Anterior cingulate cortex (tissue), 58 donors: ENCODE results near the gene TANC1.
"Not testable (repeated sequence)": the region's sequence is repeated elsewhere in the genome, so short reads cannot be mapped to it uniquely, and the experiment has no call there.

Source experiments
- DNase-seq, 58 donors: peaks; one replicate each; lab custom pipeline; 2025; lab: John Stamatoyannopoulos, UW

TANC1 gene

DNA sequence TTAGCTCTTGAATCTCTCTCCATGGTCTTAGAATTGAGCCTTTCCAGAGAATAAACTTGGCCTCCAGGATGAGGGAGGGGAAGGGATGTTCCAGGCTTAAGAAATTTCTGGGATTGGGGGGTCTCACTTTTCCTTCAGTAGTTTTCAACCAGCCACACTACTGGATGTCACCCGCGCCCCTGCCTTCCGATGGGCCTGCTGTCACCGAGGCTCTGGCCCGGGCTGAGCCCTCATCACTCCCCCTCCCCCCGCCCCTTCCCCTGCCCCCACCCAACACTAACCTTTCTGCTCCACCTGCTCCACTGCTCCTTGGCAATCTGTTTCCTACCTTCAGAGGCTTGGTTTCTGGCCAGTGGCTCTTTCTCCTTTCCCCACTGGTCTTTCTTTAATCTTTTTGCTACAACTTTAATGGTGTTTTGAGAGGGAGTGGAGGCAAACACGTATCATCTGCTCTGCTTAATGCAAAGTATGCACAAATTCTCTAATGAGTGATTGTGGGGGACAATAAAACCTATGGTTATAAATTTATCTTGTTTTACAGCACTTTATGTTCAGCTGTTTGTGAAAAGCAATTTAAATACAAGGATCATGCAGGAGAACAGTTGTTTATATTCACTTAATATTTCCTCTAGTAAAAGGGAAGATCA, 162.9 kb downstream of the TANC1 start:
- no peak for DNase-seq

DNA sequence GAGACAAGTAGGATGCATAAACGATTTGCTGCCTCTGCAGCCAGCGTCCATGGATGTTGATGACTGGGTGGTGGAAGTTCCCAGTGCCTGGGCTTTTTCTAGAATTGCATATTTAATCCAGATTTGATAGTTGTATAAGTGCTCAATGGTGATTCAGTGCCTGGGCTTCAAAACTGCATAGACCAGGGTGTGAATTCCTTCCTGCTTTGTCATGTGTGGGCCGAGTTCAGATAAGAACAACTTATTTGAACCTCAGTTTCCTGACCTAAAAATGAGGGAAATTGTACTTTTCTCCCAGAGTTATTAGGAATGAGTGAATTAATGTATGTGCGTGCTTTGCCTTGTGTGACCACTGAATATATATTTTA, 163.5 kb downstream of the TANC1 start:
- no peak for DNase-seq

DNA sequence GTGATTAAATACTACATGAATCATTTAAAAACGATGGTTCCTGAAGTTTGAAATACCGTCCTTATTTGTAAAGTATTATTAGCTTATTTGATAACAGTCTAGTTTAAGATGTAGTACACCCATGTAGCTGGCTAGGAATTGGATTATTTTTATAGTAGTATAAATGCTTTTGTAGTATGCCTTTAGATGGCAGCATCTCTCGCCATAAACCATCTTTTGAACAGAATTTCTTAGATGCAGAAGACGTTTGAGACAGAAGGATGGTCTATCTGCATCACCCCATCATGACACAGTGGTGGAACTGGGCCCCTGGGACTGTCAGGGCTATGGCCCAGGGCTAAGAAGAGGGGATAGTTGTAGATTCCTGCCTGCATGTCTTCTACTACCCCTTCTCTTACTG, 165.4 kb downstream of the TANC1 start:
- DNase-seq: no peak

DNA sequence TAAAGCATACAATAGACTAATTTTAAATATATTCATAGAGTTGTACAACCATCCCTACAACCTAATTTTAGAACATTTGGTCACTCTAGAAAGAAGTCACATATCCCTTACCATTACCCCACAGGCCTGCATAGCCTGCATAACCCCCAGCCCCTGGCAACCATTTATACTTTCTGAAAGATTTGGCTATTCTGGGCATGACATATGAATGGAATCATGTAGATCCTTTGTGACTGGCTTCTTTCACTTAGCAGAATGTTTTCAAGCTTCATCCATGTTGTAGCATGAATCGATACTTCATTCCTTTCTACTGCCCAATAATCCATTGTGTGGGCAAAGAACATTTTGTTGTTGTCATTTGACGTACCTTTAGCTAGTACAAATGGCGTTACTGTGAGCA, 166.5 kb downstream of the TANC1 start:
- no peak for DNase-seq

DNA sequence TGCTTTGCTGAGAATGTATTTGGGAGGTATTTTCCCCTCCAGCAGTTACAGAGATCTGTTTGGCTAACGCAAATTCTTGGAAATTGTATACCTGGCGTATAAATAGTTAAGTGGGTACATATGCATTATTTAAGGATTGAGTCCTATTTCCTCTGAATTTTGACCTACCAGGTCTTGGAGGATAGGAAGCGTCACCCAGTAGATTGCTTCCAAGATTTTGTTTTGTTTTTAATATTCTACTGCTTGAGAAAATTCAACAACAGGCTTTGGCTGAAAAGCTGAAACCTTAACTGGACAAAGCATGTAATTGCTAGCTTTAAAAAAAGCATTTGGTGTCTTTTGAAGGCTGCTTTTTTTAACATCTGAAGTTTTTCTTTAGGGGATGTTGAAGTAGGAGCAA, 168.0 kb downstream of the TANC1 start:
- DNase-seq: no peak

DNA sequence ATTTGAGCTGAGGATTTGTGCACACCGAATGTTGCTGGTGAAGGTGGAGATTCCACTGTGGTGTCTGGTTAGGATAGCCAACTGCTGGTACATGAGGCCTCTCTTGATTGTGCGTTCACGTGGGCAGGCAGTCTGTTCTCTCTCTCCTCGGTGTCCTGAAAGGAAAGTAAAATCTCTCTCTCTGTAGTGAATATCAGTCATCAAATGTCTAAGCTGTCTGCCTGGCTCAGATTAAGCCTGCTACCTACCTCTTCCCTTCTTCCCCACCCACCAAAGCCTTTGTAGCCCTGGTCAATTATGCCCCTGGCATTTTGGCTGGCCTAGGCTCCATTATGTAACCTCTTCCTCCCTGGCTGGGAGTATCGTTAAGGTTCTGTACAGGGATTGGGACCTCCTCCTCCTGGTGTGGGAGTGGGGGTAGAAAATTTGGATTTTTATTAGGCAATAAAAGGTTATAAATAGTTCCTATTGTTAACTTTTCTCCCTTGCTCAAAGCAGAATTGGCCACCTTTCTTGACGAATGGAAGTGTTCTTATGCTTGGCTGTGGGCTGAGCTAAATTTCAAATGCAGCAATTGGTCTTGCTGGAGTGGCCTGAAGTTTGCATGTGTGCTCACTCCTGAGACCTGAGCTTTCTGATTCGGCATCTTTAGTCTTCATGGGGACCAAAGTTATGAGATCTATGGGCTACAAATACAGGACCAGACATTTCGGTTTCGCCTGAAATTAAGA, 169.2 kb downstream of the TANC1 start:
- DNase-seq: no peak

DNA sequence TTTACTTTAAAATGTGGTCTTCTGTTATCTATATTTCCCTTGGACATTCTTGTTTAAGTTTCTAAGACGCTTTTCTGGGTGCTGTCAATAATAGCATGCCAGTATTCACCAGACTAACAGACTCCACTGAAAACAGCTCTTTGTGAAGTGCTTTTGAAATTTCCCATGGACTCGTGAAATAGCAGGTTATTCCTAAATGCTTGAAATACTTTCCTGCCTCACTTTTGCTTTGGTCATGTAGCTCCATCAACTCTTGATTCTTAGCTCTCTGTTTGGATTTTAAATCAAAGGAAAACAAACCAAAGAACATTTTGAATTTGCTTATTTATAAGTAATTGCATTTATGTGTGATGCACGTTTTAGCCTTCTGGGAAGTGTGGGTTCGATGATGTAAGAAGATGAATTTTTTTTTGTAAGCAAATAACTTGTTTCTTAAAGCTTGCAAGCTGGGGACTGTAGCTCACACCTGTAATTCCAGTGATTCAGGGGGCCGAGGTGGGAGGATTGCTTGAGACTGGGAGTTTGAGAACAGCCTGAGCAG, 170.3 kb downstream of the TANC1 start:
- DNase-seq: no peak

DNA sequence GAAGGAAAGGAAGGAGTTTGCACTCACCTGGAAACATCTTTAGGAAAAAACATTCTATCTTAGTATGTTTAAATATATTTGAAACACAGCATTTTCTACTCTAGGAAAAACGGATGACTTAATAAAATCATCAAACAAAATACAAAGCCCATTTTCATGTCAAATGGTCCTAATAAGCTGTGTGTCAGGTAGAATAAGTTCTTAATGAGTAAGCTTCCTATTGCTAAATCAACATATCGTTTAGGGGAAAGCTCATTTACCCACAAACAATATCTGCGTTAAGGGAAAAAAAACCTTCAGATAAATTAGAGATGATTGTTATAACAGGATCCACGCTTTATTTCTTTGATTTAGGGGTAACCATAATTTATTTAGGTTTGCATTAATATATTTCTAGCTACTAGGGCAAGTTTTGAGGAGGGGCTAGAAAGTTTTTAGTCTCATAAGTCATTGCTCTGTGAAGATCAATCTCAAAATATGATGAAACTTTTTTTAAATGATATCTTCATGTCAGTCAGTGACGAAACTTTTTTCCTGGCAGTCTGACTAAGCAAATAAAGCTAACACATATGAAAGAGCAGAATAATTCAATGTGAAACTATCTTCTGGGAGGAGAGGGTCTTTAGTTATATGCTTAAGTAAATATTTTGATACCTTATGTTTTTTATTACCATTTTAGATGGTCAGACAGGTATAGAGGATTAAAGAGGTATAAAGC, 170.9 kb downstream of the TANC1 start:
- DNase-seq: no peak

DNA sequence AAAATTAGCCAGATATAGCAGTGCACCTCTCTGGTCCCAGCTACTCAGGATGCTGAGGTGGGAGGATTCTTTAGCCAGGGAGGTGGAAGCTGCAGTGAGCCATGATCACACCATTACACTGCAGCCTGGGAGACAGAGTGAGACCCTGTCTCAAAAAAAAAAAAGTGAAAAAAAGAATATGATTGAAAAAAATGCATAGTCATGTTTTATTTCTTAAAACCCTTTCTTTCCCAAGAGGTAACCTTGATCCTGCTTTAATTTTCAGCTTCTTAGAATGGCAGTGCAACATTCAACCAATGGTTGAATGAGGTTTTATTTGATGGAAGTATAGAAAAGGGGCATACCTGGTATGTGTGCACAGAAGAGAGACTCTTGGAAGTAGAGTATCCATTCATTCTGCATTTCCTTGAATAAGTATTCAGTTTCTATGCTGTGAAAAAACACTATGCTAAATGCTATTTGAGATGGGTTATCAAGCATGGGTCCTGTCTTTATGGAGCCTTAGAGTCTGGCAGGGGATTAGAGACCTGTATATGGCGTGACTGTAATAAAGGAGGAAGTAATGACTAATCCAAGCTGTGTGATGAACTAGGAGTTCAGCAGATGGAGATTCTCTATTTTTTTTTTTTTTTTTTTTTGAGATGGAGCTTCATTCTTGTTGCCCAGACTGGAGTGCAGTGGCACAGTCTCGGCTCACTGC, 171.8 kb downstream of the TANC1 start:
- DNase-seq: no peak

DNA sequence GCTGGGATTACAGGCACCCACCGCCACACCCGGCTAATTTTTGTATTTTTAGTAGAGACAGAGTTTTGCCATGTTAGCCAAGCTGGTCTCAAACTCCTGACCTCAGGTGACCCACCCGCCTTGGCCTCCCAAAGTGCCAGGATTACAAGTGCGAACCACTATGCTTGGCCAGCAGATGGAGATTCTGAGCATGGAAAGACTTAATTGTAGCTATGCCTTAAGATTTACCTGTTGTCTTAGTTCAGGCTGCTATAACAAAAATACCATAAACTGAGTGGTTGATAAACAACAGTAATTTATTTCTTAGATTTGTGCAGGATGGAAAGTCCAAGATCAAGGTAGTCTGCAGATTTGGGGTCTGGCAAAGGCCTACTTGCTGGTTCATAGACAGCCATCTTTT, 172.4 kb downstream of the TANC1 start:
- DNase-seq: not testable (repeated sequence)

DNA sequence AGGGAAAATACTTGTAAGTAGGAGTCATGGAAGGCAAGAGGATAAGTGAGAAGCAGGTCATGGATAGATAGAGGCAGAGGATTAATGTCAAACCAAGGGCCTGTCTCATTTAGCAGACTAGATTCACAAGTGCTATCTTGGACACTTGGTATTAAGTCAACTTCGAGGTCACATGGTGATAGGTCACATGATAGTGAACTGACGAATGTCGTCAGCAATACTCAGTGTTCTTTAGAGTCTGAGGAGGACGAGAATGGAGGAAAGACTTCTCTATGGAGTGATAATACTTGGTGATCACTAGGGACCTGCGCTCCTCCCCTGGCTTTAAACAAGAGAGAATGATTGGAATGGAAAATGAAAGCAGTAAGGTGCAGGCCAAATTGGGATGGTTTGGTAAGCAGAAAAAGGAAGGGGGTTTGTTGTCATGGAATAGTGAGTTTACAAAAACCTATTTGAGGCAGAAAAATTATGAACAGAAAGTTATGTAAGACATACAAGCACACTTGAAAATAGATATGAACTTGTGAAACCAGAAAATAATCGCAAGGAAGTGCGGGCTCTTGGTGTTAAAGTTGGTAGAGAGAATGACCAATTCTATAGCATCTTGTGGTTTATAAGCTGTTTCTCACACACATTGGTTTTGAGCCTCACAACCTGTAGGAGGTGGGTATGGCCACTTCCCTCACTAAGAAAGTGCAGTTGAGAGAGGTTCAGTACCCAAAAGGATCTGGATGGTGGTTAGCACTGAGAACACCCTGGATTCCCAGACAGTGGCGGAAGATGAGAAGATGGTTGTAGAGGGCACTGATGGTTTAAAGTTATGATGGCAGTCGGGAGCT, 176.6 kb downstream of the TANC1 start:
- DNase-seq: no peak

DNA sequence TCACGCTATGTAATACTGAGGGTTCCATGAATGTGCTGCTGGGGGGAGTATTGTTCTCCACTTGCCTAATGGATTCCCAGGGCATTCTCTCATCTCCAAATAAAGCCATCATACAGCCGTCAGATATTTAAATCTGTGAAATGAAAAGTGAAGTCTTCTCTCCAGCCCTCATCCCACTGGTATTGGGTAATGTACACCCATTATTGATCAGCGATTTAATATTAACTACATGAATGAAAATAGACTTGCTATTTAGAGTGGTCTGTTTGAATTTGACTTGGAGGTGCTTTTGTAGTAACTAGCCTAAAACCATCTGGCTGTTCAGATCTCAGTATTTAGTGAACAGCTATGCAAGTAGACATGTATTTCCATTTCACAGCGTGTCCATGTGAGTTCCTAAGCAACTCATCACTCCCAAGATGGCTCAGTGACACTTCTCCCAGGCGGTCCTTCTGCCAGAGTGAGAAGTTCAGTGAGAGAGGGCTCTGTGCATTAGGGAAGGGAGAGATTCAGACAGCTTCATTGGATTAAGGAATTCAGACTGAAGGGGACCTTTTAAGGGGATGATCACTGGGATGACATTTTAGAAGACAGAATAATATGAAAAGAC, 177.4 kb downstream of the TANC1 start:
- DNase-seq: no peak

DNA sequence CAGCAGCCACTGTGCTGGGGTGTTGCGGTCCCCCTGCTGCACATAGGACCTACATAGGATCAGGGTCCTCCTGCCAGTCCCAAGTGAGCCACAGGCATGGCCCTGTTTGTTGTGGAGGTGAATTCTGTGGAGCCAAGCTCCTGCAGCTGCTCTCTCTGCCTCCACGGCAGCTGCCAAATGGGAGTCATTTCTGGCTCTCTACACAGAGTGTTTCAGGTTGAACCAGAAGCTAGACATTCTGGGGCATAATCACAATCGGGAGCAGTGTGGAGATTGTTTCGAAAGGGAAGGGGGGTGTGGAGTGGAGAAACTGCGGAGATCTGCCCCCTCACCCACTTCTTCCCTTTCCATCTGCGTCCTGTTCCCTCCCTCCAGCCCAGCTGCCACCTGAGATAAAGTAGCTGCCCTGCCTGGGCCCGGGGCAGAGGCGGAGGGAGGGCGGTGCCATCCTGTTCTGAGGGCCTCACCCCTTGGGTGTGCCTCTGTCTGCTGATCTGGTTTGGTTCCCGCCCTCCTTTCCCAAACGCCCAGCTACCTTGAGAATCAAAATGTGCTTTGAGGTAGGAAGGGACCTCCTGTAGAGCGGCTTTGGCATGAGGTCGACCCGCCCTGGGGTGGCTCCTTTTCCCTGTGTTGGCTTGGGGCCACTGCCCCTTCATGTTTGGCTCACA, 178.7 kb downstream of the TANC1 start:
- DNase-seq: peak in 5 of 58 donors; percentile 12 to 23 (median 13)

DNA sequence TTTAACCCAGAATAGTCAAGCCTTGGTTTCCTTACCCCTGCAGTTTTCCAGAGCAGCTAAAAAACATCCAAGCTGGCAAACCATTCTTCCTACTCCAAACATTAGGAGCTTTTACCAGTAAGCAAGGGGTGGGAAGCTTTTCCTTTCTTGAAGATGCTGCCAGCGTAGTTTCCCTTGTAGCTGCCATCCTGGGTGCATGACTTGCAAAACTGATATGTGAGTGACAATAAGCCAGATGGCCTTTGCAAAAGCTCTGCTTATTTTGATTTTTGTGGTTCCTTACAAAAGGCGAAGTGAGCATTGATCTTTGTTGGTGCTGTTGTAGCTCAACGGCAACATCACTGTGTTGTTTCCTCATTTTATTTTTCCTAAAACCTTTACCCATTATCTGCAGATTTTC, 179.2 kb downstream of the TANC1 start:
- DNase-seq: no peak

DNA sequence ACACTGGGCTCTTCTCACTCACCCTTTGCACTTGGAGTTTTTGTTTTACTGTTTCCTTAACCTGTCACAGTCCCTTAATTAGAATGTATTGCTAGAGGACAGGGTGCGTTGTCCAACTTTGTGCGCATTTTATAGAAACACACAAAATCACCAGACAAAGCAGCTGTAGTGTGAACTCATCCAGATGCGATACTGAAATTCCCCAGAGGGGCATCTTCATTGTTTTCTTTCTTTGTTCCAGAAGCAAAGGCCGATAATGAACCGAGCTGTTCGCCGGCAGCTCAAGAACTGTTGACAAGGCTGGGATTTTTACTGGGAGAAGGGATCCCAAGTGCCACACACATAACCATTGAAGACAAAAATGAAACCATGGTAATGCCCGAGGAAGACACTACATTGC, 180.5 kb downstream of the TANC1 start:
- DNase-seq: no peak

DNA sequence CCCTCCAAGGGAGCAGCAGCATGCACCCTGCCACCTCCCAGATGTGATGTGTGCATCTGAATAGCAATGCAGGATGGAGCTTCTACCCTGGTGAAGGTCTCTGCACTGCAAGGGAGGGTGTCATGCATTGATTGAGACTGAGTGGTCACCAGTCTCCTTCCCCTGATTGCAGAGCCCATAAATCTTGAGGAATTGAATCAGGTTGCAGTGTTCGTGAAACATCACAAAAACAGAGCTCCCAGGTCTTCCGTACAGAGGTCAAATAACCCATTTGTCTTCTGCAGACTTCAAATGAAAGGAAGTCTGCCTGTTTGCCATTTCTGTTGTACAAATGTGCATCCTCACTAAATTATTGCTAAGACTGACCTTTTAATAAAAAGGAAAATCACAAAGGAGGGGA, 181.3 kb downstream of the TANC1 start:
- DNase-seq: no peak

DNA sequence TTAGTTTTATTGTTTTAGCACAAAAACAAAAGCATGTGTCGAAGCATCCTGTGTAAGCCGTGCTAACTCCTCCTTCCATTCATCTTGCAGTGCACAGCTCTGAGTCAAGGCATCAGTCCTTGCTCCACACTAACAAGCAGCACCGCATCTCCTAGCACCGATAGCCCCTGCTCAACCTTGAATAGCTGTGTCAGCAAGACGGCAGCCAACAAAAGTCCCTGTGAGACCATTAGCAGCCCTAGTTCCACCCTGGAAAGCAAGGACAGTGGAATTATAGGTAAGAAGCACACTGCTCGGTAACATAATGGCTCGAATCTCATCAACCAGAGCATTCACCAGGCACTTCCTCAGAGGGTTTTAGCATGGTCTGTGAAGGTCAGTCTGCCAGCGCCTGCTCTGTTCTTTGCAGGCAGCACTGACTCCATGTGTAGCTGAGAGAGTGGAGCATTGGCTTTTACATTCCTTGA, 181.9 kb downstream of the TANC1 start:
- DNase-seq: no peak

DNA sequence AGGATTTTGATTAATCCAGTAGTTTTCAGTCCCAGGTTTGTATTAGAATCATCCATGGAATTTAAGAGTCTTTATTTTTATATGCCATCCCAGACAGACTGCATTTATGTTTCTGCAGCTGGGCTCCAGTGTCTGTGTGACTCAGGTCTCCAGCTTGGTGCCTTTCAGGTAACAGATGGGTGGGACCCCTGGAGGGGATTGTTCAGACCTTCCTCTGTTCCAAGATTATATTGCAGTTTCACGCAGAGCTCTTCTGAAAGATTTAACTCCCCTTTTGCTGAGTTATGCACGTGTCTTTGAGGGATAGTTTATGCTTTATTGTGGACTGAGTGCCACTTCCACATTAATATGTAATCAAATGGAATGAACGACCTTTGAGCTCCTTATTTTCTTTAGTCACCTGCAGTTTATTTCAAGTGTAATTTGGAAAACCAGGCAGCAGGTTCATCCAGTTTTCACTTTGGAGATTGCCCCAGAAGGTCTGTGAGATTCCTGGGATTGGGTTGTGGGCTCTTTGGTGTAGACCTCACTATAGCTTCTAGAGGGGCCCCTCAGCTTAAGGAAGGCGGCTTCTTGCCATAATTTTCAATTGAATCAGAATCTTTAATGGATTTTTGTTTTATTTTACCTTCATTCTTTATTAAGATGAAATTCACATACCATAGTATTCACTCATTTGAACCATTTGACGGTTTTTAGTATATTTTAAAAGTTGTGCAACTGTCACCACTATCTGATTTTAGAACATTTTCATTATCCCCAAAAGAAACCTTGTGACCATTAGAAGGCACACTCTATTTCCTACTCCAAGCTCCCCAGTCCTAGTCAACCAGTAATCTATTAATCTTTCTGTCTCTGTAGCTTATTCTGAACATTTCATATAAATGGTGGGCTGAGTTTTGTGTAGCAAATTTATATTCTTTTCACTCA, 183.0 kb downstream of the TANC1 start:
- DNase-seq: no peak
